ENCODE results near the gene SLC25A48. TPM values are rescaled to one million over a fixed set of nuclear protein-coding genes. Genes with fewer than 3 reads are reported as not detected.

Gene SLC25A48
- total RNA-seq, 1 donor from 2014 or later, result not detected

DNA sequence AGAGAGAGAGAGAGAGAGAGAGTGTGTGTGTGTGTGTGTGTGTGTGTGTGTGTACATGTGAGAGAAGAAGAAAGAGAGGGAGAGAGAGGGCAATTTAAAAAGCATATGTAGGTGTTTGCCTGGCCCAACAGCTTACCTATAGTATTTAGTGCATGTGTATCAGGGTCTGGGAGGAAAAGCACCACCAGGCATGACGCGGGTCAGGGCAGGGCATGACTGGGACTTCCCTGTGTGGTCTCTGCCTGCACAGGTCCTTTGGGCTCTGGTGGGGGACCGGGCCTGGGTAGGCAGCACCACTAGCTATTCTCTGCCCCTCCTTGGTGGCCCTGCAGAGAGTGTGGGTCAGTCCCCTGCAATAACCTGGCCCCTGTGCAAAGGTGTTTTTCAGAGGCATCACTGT, 45.1 kb downstream of the SLC25A48 start:
- Mint-ChIP-seq H3K27ac (ENCODE audit: unreplicated experiment) (no peak overlapping the region), H3K27me3 (ENCODE audit: unreplicated experiment) (peaks cover 3% of the 10 kb centered on the region), H3K4me3 (ENCODE audit: unreplicated experiment) (no peak overlapping the region), H3K36me3 (ENCODE audit: low read depth, unreplicated experiment) (no peaks in the 10 kb centered on the region), H3K4me1 (ENCODE audit: unreplicated experiment) (peaks cover 2% of the 10 kb centered on the region), H3K9me3 (ENCODE audit: unreplicated experiment) (no peaks in the 10 kb centered on the region)
- no peak for DNase-seq (ENCODE audit: low spot score)
- TF ChIP-seq CTCF (IDR thresholded peaks at IDR 0.05; ENCODE audit: unreplicated experiment), result no peak

GRCh38 chr5:135880278-135880677, 45.8 kb downstream of the SLC25A48 start:
- peak; percentile 31 for TF ChIP-seq CTCF (IDR thresholded peaks at IDR 0.05; ENCODE audit: unreplicated experiment)
- no peak overlapping the region for H3K27ac Mint-ChIP-seq (ENCODE audit: unreplicated experiment)
- DNase-seq (ENCODE audit: low spot score), result peak; percentile 44

DNA sequence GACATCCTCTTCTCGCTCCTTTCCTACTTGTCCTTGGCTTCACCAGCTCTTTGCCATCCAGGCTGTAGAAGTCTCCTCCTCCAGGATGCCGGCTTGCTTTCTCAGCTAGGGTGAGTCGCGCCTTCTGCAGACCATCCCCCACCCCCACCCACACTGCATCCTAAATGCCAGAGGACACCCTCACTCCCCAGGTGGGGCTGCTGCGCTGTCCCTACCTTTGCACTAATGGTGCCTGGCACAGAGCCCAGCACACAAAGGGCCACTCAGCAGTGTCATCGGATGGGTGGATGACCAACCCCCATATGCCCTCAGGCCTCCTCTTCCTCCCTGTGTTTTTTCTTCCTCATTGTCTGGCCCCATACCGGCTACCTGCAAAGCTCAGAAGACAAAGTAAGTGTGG, 46.3 kb downstream of the SLC25A48 start:
- DNase-seq (ENCODE audit: low spot score), result no peak
- H3K27me3 Mint-ChIP-seq (ENCODE audit: unreplicated experiment), result peaks cover 2% of the 10 kb centered on the region
- peaks cover 2% of the 10 kb centered on the region for H3K4me1 Mint-ChIP-seq (ENCODE audit: unreplicated experiment)
- TF ChIP-seq CTCF (IDR thresholded peaks at IDR 0.05; ENCODE audit: unreplicated experiment), result no peak
- no peak overlapping the region for H3K4me3 Mint-ChIP-seq (ENCODE audit: unreplicated experiment)
- H3K27ac Mint-ChIP-seq (ENCODE audit: unreplicated experiment), result no peak overlapping the region
- no peaks in the 10 kb centered on the region for H3K36me3 Mint-ChIP-seq (ENCODE audit: low read depth, unreplicated experiment)
- no peaks in the 10 kb centered on the region for H3K9me3 Mint-ChIP-seq (ENCODE audit: unreplicated experiment)

More at GRCh38 chr5:135880278-135880677, 45.8 kb downstream of the SLC25A48 start:
- Mint-ChIP-seq H3K36me3 (ENCODE audit: low read depth, unreplicated experiment) (no peaks in the 10 kb centered on the region), H3K4me1 (ENCODE audit: unreplicated experiment) (peaks cover 2% of the 10 kb centered on the region), H3K4me3 (ENCODE audit: unreplicated experiment) (no peak overlapping the region), H3K27me3 (ENCODE audit: unreplicated experiment) (peaks cover 3% of the 10 kb centered on the region), H3K9me3 (ENCODE audit: unreplicated experiment) (no peaks in the 10 kb centered on the region)

GRCh38 chr5:135881244-135881643, 46.8 kb downstream of the SLC25A48 start:
- Mint-ChIP-seq H3K27ac (ENCODE audit: unreplicated experiment) (no peak overlapping the region), H3K27me3 (ENCODE audit: unreplicated experiment) (peaks cover 2% of the 10 kb centered on the region), H3K4me1 (ENCODE audit: unreplicated experiment) (peaks cover 2% of the 10 kb centered on the region), H3K4me3 (ENCODE audit: unreplicated experiment) (no peak overlapping the region), H3K9me3 (ENCODE audit: unreplicated experiment) (no peaks in the 10 kb centered on the region), H3K36me3 (ENCODE audit: low read depth, unreplicated experiment) (no peaks in the 10 kb centered on the region)
- TF ChIP-seq CTCF (IDR thresholded peaks at IDR 0.05; ENCODE audit: unreplicated experiment), result no peak
- DNase-seq (ENCODE audit: low spot score), result no peak

DNA sequence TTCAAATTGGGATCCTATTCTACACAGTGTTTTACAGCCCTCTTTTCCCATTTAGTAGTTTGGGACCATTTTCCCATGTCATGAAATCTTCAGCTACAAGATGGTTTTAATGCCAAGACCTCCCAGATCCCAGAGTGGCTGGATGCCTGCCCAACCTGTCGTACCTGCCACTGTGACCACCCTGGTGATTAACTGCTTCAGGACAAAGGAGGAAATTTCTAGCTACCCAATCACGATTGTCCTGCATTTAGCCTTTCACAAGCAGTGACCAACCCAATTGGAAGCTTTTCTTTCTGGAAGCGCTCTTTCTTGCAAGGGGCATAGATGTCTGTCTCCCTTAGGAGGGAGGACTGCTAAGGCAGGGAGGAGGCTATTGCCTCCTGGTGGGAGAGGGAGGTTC, 47.4 kb downstream of the SLC25A48 start:
- H3K9me3 Mint-ChIP-seq (ENCODE audit: unreplicated experiment), result no peaks in the 10 kb centered on the region
- H3K36me3 Mint-ChIP-seq (ENCODE audit: low read depth, unreplicated experiment), result no peaks in the 10 kb centered on the region
- no peak for TF ChIP-seq CTCF (IDR thresholded peaks at IDR 0.05; ENCODE audit: unreplicated experiment)
- no peak overlapping the region for H3K27ac Mint-ChIP-seq (ENCODE audit: unreplicated experiment)
- DNase-seq (ENCODE audit: low spot score), result no peak
- peaks cover 2% of the 10 kb centered on the region for H3K4me1 Mint-ChIP-seq (ENCODE audit: unreplicated experiment)
- H3K4me3 Mint-ChIP-seq (ENCODE audit: unreplicated experiment), result no peak overlapping the region
- peaks cover 2% of the 10 kb centered on the region for H3K27me3 Mint-ChIP-seq (ENCODE audit: unreplicated experiment)
